WTC11 (cell line): ENCODE measurements around the gene TOP2A. TPM values are rescaled to one million over a fixed set of nuclear protein-coding genes. Genes with fewer than 3 reads are reported as not detected.
A peak's percentile ranks its signal among the peaks of the same experiment; 100 is the strongest.

Experiments
- ATAC-seq: fragments of 200-7000 bp; cut with Tn5 transposase; 2 replicates; pipeline ENCODE4 v1.10.0; 2021; ENCODE audit warnings: mild to moderate bottlenecking, moderate library complexity
- CTCF ChIA-PET: fragments of 300-600 bp; sonication (Branson Sonifier 250); formaldehyde crosslinking; loops from one replicate; lab custom pipeline; 2021; ENCODE audit warnings: antibody characterized with exemption; lab: Charles Lee
- POLR2A ChIA-PET: fragments of 350-600 bp; sonication (Branson Sonifier 250); formaldehyde crosslinking; loops from one replicate; lab custom pipeline; 2021; ENCODE audit warnings: antibody characterized with exemption; lab: Charles Lee
- DNase-seq: peaks from one replicate; pipeline ENCODE4 v3.0.0; 2021; ENCODE audit warnings: low spot score
- H3K27ac Mint-ChIP-seq: 2 replicates; pipeline ENCODE4 v1.8.0; 2021; ENCODE audit warnings: mixed read lengths
- H3K27me3 Mint-ChIP-seq: 2 replicates; pipeline ENCODE4 v1.8.0; 2021; ENCODE audit warnings: low read depth, mild to moderate bottlenecking, moderate library complexity, mixed read lengths
- H3K36me3 Mint-ChIP-seq: 2 replicates; pipeline ENCODE4 v1.8.0; 2021; ENCODE audit warnings: mixed read lengths
- H3K4me1 Mint-ChIP-seq: 2 replicates; pipeline ENCODE4 v1.8.0; 2022; ENCODE audit warnings: mixed read lengths
- H3K4me3 Mint-ChIP-seq: 2 replicates; pipeline ENCODE4 v1.8.0; 2021; ENCODE audit warnings: mild to moderate bottlenecking, moderate library complexity, mixed read lengths
- H3K9me3 Mint-ChIP-seq: 2 replicates; pipeline ENCODE4 v1.8.0; 2021; ENCODE audit warnings: mixed read lengths
- E2F5 ChIP-seq: sonication (generic); formaldehyde crosslinking; IDR thresholded peaks from 2 replicates; pipeline ENCODE4 v1.8.1; 2022; ENCODE audit warnings: mild to moderate bottlenecking, moderate library complexity, missing genetic modification reagents
- ELF4 ChIP-seq: sonication (generic); formaldehyde crosslinking; IDR thresholded peaks from 2 replicates; pipeline ENCODE4 v1.8.1; 2022; ENCODE audit warnings: low read depth, mild to moderate bottlenecking, moderate library complexity, missing genetic modification reagents
- FOXJ3 ChIP-seq: sonication (generic); formaldehyde crosslinking; IDR thresholded peaks from 2 replicates; pipeline ENCODE4 v1.9.0; 2021; ENCODE audit warnings: missing genetic modification reagents, mild to moderate bottlenecking, borderline replicate concordance
- FOXK1 ChIP-seq: sonication (generic); formaldehyde crosslinking; IDR thresholded peaks from 2 replicates; pipeline ENCODE4 v1.8.0; 2022; ENCODE audit warnings: mild to moderate bottlenecking, moderate library complexity, missing genetic modification reagents
- JUN ChIP-seq: sonication (generic); formaldehyde crosslinking; IDR thresholded peaks from 2 replicates; pipeline ENCODE4 v1.8.0; 2023; ENCODE audit warnings: mild to moderate bottlenecking, missing genetic modification reagents
- KAT7 ChIP-seq: sonication (generic); formaldehyde crosslinking; IDR thresholded peaks from 2 replicates; pipeline ENCODE4 v1.8.1; 2023; ENCODE audit warnings: missing genetic modification reagents, mild to moderate bottlenecking, borderline replicate concordance
- MAX ChIP-seq: sonication (generic); formaldehyde crosslinking; IDR thresholded peaks from 2 replicates; pipeline ENCODE4 v1.8.0; 2022; ENCODE audit warnings: mild to moderate bottlenecking, missing genetic modification reagents
- MXD4 ChIP-seq: fragments of 250-450 bp; sonication (Bioruptor Pico); IDR thresholded peaks from 2 replicates; pipeline ENCODE4 v1.8.0; 2021; ENCODE audit warnings: mild to moderate bottlenecking, moderate library complexity, borderline replicate concordance
- NR1H2 ChIP-seq: sonication (generic); formaldehyde crosslinking; IDR thresholded peaks from 2 replicates; pipeline ENCODE4 v1.9.0; 2021; ENCODE audit warnings: mild to moderate bottlenecking, moderate library complexity, missing genetic modification reagents
- NR3C1 ChIP-seq: sonication (generic); formaldehyde crosslinking; conservative IDR thresholded peaks from 2 replicates; pipeline ENCODE4 v1.8.1; 2023; ENCODE audit warnings: low read depth, mild to moderate bottlenecking, missing genetic modification reagents
- RELA ChIP-seq: sonication (generic); formaldehyde crosslinking; IDR thresholded peaks from 2 replicates; pipeline ENCODE4 v1.8.1; 2022; ENCODE audit warnings: missing genetic modification reagents, mild to moderate bottlenecking, borderline replicate concordance
- TP53 ChIP-seq: sonication (generic); formaldehyde crosslinking; IDR thresholded peaks from 2 replicates; pipeline ENCODE4 v1.8.1; 2023; ENCODE audit warnings: mild to moderate bottlenecking, missing genetic modification reagents
- ZBTB21 ChIP-seq: sonication (generic); formaldehyde crosslinking; IDR thresholded peaks from 2 replicates; pipeline ENCODE4 v1.8.1; 2023; ENCODE audit warnings: mild to moderate bottlenecking, missing genetic modification reagents, borderline replicate concordance
- ZBTB43 ChIP-seq: sonication (generic); formaldehyde crosslinking; IDR thresholded peaks from 2 replicates; pipeline ENCODE4 v1.8.1; 2023; ENCODE audit warnings: mild to moderate bottlenecking, missing genetic modification reagents
- ZNF138 ChIP-seq: sonication (generic); formaldehyde crosslinking; conservative IDR thresholded peaks from 2 replicates; pipeline ENCODE4 v1.8.1; 2022; ENCODE audit warnings: mild to moderate bottlenecking, moderate library complexity, missing genetic modification reagents
- ZNF219 ChIP-seq: sonication (generic); formaldehyde crosslinking; IDR thresholded peaks from 2 replicates; pipeline ENCODE4 v1.8.0; 2023; ENCODE audit warnings: missing genetic modification reagents, mild to moderate bottlenecking, borderline replicate concordance
- ZNF263 ChIP-seq: sonication (generic); formaldehyde crosslinking; IDR thresholded peaks from 2 replicates; pipeline ENCODE4 v1.8.1; 2022; ENCODE audit warnings: low read depth, mild to moderate bottlenecking, moderate library complexity, missing genetic modification reagents
- ZNF281 ChIP-seq: sonication (generic); formaldehyde crosslinking; IDR thresholded peaks from 2 replicates; pipeline ENCODE4 v1.8.0; 2023; ENCODE audit warnings: mild to moderate bottlenecking, missing genetic modification reagents
- ZNF317 ChIP-seq: sonication (generic); formaldehyde crosslinking; IDR thresholded peaks from 2 replicates; pipeline ENCODE4 v1.8.1; 2023; ENCODE audit warnings: low read depth, mild to moderate bottlenecking, moderate library complexity, missing genetic modification reagents, borderline replicate concordance
- ZNF416 ChIP-seq: fragments of 250-450 bp; sonication (Bioruptor Pico); IDR thresholded peaks from 2 replicates; pipeline ENCODE4 v1.9.0; 2021; ENCODE audit warnings: mild to moderate bottlenecking, inconsistent platforms
- ZNF423 ChIP-seq: fragments of 250-450 bp; sonication (Bioruptor Pico); IDR thresholded peaks from 2 replicates; pipeline ENCODE4 v2.1.2; 2022; ENCODE audit warnings: mild to moderate bottlenecking, moderate library complexity
- total RNA-seq: library from RNA; stranded (reverse); gene quantifications from 3 replicates; pipeline ENCODE4 v1.2.3, GENCODE V29; 2021
- TF ChIP-seq, protein P1 (sequence below): sonication (generic); formaldehyde crosslinking; IDR thresholded peaks from 2 replicates; pipeline ENCODE4 v1.8.1; 2023; ENCODE audit warnings: mild to moderate bottlenecking, missing genetic modification reagents, moderate library complexity

The TOP2A gene
- total RNA-seq, 1 experiment from 2014 or later: 307 TPM

- TF ChIP-seq, protein P1, sequence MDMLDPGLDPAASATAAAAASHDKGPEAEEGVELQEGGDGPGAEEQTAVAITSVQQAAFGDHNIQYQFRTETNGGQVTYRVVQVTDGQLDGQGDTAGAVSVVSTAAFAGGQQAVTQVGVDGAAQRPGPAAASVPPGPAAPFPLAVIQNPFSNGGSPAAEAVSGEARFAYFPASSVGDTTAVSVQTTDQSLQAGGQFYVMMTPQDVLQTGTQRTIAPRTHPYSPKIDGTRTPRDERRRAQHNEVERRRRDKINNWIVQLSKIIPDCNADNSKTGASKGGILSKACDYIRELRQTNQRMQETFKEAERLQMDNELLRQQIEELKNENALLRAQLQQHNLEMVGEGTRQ: no peak
- no peak for TF ChIP-seq ZBTB21 (CRISPR knock-in tag)
Observed at GRCh38 chr17:40364906-40365305, 52.8 kb downstream of the TOP2A start (continued).

DNA sequence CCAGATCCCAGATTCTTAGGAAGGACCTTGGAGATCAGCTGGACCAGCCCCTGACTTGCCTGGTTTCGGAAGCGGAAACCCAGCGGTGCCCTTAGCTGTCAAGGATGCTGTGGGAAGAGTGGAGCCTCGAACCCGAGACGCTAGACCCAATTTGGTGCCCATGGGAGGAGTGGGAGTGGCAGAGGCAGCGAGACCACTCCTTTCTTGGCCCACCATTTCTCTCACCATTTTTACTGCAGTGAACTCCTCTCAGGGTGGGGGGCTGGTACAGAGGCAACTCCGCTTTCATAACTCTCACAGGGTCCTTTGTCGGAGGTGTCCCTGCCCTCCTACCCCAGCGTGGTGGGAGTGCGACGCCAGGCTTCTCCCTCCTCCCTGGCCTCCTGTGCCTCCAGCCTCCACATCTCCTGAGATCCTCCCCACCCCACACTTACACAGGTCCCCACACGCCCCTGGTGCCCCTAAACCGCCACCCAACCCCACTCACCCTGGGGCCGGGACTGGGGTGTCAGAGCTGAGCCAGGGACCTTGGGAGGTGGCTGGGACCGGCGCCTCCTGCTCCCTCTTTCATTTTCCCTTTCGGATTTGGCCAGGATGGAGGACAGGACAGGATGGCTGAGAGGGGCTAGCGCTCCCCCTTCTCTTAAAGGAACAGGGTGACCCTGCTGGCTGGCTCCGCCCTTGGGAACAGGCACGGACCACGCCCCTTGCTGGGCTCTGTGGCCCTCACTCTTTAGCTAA is 53.4 kb downstream of the TOP2A start, which contains the start of gene GJD3:
TSS of gene GJD3 (minus strand) at position 617 of the 741 bp plus-strand sequence. CDS start 922 bp downstream, outside the sequence.
- 0 out of 2 replicates have a peak, but pooled peaks have one; percentile 15 for TF ChIP-seq MAX
- peak; percentile 75 for TF ChIP-seq ZNF263 (CRISPR knock-in tag)
- TF ChIP-seq E2F5 (CRISPR knock-in tag): no peak
- 0 out of 2 replicates have a peak, but pooled peaks have one; percentile 38 for TF ChIP-seq ZNF138 (CRISPR knock-in tag)
- 0 out of 2 replicates have a peak, but pooled peaks have one; percentile 62 for TF ChIP-seq TP53
- no peak for TF ChIP-seq FOXJ3
- TF ChIP-seq, all 79 proteins: peak for 4
- DNase-seq (peak; percentile 71), ATAC-seq (peak; percentile 63)
- Mint-ChIP-seq H3K9me3 (no peaks in the 10 kb centered on the region), H3K27me3 (peaks cover 40% of the 10 kb centered on the region), H3K4me3 (peak within 1 kb of the TSS; percentile 80), H3K4me1 (peaks cover 34% of the 10 kb centered on the region), H3K36me3 (no peaks in the 10 kb centered on the region), H3K27ac (no peak within 1 kb of the TSS)
- ChIA-PET POLR2A (interaction anchor here (0.6 kb wide), 1 partner anchor 243 kb away, joined by 4 read pairs; no protein-coding TSS in a partner anchor), CTCF (interaction anchor here (0.8 to 6.9 kb wide), 22 partner anchors 9 to 255 kb away, joined by 3 to 102 read pairs (median 6); partner anchors contain the start of genes IGFBP4, TNS4, TOP2A and WIPF2)

- Mint-ChIP-seq H3K9me3 (no peaks in the 10 kb centered on the region), H3K36me3 (no peaks in the 10 kb centered on the region), H3K4me1 (peaks cover 36% of the 10 kb centered on the region), H3K27ac (no peak overlapping the region), H3K27me3 (peaks cover 40% of the 10 kb centered on the region), H3K4me3 (peak overlapping the region; percentile 80)
- ChIA-PET POLR2A (no interaction called here), CTCF (interaction anchor here (0.7 to 6.9 kb wide), 23 partner anchors 8 to 257 kb away, joined by 3 to 102 read pairs (median 5); partner anchors contain the start of genes IGFBP4, TNS4 and TOP2A)
- ATAC-seq (peak; percentile 3), DNase-seq (peak; percentile 46)
- TF ChIP-seq ZNF281 (CRISPR knock-in tag) (no peak; the same call in 1 of the 2 replicates), KAT7 (CRISPR knock-in tag) (0 out of 2 replicates have a peak, but pooled peaks have one; percentile 47), ZNF317 (no peak), E2F5 (CRISPR knock-in tag) (0 out of 2 replicates have a peak, but pooled peaks have one; percentile 2), JUN (CRISPR knock-in tag) (0 out of 2 replicates have a peak, but pooled peaks have one; percentile 75), FOXK1 (0 out of 2 replicates have a peak, but pooled peaks have one; percentile 10), ZNF219 (CRISPR knock-in tag) (0 out of 2 replicates have a peak, but pooled peaks have one; percentile 29), NR3C1 (0 out of 2 replicates have a peak, but pooled peaks have one; percentile 18), ZBTB43 (CRISPR knock-in tag) (no peak), RELA (CRISPR knock-in tag) (no peak), NR1H2 (CRISPR knock-in tag) (no peak), ELF4 (CRISPR knock-in tag) (no peak), ZNF416 (no peak), ZNF423 (0 out of 2 replicates have a peak, but pooled peaks have one; percentile 33), MXD4 (CRISPR knock-in tag) (no peak)
- TF ChIP-seq, protein P1: no peak
Observed at GRCh38 chr17:40363111-40363827, 54.4 kb downstream of the TOP2A start.
